IMR-90 (cell line): ENCODE results near the gene MYORG. TPM values are rescaled to one million over a fixed set of nuclear protein-coding genes. Genes with fewer than 3 reads are reported as not detected.

Source experiments
- ATAC-seq: fragments of 200-7000 bp; cut with Tn5 transposase; 2 replicates; pipeline ENCODE4 v1.9.1; 2020; ENCODE audit warnings: low read depth, mild to moderate bottlenecking, moderate library complexity
- BruUV-seq: library from RNA; stranded (reverse); fragments of 400-500 nt; replicated peaks from 2 replicates; lab custom pipeline; 2021; lab: Mats Ljungman, UMichigan
- CTCF ChIA-PET: fragments of 300-600 bp; formaldehyde crosslinking; extraction: SDS; loops from one replicate; lab custom pipeline; 2021; ENCODE audit warnings: antibody characterized with exemption; lab: Yijun Ruan, JAX
- POLR2A ChIA-PET: fragments of 300-600 bp; sonication (Branson Sonifier 250); formaldehyde crosslinking; loops from one replicate; lab custom pipeline; 2022; ENCODE audit warnings: antibody characterized with exemption; ENCODE audit not compliant: unreplicated experiment; lab: Charles Lee
- DNase-seq: peaks from one replicate; pipeline ENCODE4 v3.0.0; 2013
- H2AFZ ChIP-seq: replicated peaks from 2 replicates; pipeline ENCODE3; 2013; ENCODE audit warnings: low read length, mild to moderate bottlenecking; ENCODE audit not compliant: poor library complexity
- H2AK5ac ChIP-seq: 2 replicates; pipeline ENCODE4 v1.6.1; 2013; ENCODE audit warnings: low read depth, low read length, inconsistent platforms
- H2AK9ac ChIP-seq: replicated peaks from 2 replicates; pipeline ENCODE3; 2013; ENCODE audit warnings: mild to moderate bottlenecking, low read depth, low read length, moderate library complexity; ENCODE audit not compliant: poor library complexity
- H2BK120ac ChIP-seq: 2 replicates; pipeline ENCODE4 v1.6.1; 2013; ENCODE audit warnings: low read depth, low read length, inconsistent platforms
- H2BK15ac ChIP-seq: 3 replicates; pipeline ENCODE4 v1.6.1; 2013; ENCODE audit warnings: low read depth, low read length, inconsistent platforms
- H2BK20ac ChIP-seq: 2 replicates; pipeline ENCODE4 v1.6.1; 2013; ENCODE audit warnings: low read depth, mild to moderate bottlenecking, inconsistent platforms, low read length, moderate library complexity
- H2BK5ac ChIP-seq: 2 replicates; pipeline ENCODE4 v1.6.1; 2013; ENCODE audit warnings: mild to moderate bottlenecking, low read depth, low read length, inconsistent platforms; ENCODE audit not compliant: poor library complexity, severe bottlenecking
- H3K14ac ChIP-seq: replicated peaks from 2 replicates; pipeline ENCODE4 v1.6.1; 2013; ENCODE audit warnings: low read depth, low read length, inconsistent platforms
- H3K18ac ChIP-seq: 2 replicates; pipeline ENCODE4 v1.6.1; 2013; ENCODE audit warnings: low read depth, low read length, control low read depth
- H3K23ac ChIP-seq: 2 replicates; pipeline ENCODE4 v1.6.1; 2013; ENCODE audit warnings: low read depth, low read length, inconsistent platforms
- H3K27ac ChIP-seq: 2 replicates; pipeline ENCODE4 v1.5.1; 2013; ENCODE audit warnings: mild to moderate bottlenecking, control low read depth, low read length; ENCODE audit not compliant: insufficient read depth
- H3K27me3 ChIP-seq: 2 replicates; pipeline ENCODE4 v1.6.1; 2013; ENCODE audit warnings: low read length; ENCODE audit not compliant: control insufficient read depth, insufficient read depth
- H3K36me3 ChIP-seq: 2 replicates; pipeline ENCODE4 v1.6.1; 2013; ENCODE audit warnings: low read length, mixed read lengths; ENCODE audit not compliant: control insufficient read depth, insufficient read depth
- H3K4ac ChIP-seq: 2 replicates; pipeline ENCODE4 v1.6.1; 2013; ENCODE audit warnings: low read depth, low read length, inconsistent platforms
- H3K4me1 ChIP-seq: 2 replicates; pipeline ENCODE4 v1.6.1; 2013; ENCODE audit warnings: low read length, mixed read lengths; ENCODE audit not compliant: control insufficient read depth, insufficient read depth
- H3K4me2 ChIP-seq: 2 replicates; pipeline ENCODE4 v1.6.1; 2013; ENCODE audit warnings: low read depth, mild to moderate bottlenecking, control low read depth, low read length, moderate library complexity
- H3K4me3 ChIP-seq: 2 replicates; pipeline ENCODE4 v1.5.1; 2013; ENCODE audit warnings: low read depth, mild to moderate bottlenecking, control low read depth, low read length, moderate library complexity; ENCODE audit not compliant: insufficient read depth
- H3K56ac ChIP-seq: 2 replicates; pipeline ENCODE4 v1.6.1; 2013; ENCODE audit warnings: low read length, inconsistent platforms; ENCODE audit not compliant: insufficient read depth; ENCODE audit errors: extremely low read depth
- H3K79me1 ChIP-seq, 2 experiments: 2 replicates each; pipeline ENCODE4 v1.6.1; 2013; ENCODE audit warnings: low read length in 2 of 2, inconsistent platforms in 1 of 2, low read depth in 1 of 2
- H3K9ac ChIP-seq: 2 replicates; pipeline ENCODE4 v1.6.1; 2013; ENCODE audit warnings: low read depth, low read length, control low read depth
- H3K9me1 ChIP-seq: 2 replicates; pipeline ENCODE4 v1.6.1; 2013; ENCODE audit warnings: low read length, inconsistent platforms; ENCODE audit not compliant: insufficient read depth
- H3K9me3 ChIP-seq: 2 replicates; pipeline ENCODE4 v1.6.1; 2013; ENCODE audit warnings: low read length; ENCODE audit not compliant: control insufficient read depth, insufficient read depth
- H4K20me1 ChIP-seq: 2 replicates; pipeline ENCODE4 v1.6.1; 2013; ENCODE audit warnings: low read length, inconsistent platforms; ENCODE audit not compliant: insufficient read depth
- H4K5ac ChIP-seq: 2 replicates; pipeline ENCODE4 v1.6.1; 2013; ENCODE audit warnings: mild to moderate bottlenecking, low read depth, low read length, control low read depth
- H4K8ac ChIP-seq, 2 experiments: 2 replicates each; pipeline ENCODE4 v1.6.1; 2013; ENCODE audit warnings: low read depth in 2 of 2, low read length in 2 of 2, control low read depth in 1 of 2, inconsistent platforms in 1 of 2
- H4K91ac ChIP-seq: 2 replicates; pipeline ENCODE4 v1.6.1; 2013; ENCODE audit warnings: low read depth, low read length, inconsistent platforms; ENCODE audit not compliant: insufficient read depth
- BHLHE40 ChIP-seq: fragments of 150-350 bp; IDR thresholded peaks from 2 replicates; pipeline ENCODE4 v1.6.1; 2016; ENCODE audit warnings: mild to moderate bottlenecking, low read depth, low read length
- CEBPB ChIP-seq: IDR thresholded peaks from 2 replicates; pipeline ENCODE4 v1.6.1; 2012; ENCODE audit warnings: low read depth, low read length, improper control_type of control experiment
- CHD1 ChIP-seq: IDR thresholded peaks from 2 replicates; pipeline ENCODE4 v1.6.1; 2012; ENCODE audit warnings: low read depth, low read length, improper control_type of control experiment
- CTCF ChIP-seq: conservative IDR thresholded peaks from 2 replicates; pipeline ENCODE4 v1.5.1; 2012; ENCODE audit warnings: mild to moderate bottlenecking, low read depth, low read length, improper control_type of control experiment
- ELK1 ChIP-seq: fragments of 150-350 bp; IDR thresholded peaks from 2 replicates; pipeline ENCODE4 v1.6.1; 2016; ENCODE audit warnings: low read depth, mild to moderate bottlenecking, low read length, moderate library complexity, borderline replicate concordance
- FOS ChIP-seq: fragments of 150-350 bp; IDR thresholded peaks from 2 replicates; pipeline ENCODE4 v1.6.1; 2016; ENCODE audit warnings: low read depth, low read length
- MAFK ChIP-seq: IDR thresholded peaks from 2 replicates; pipeline ENCODE4 v1.6.1; 2012; ENCODE audit warnings: low read depth, low read length, improper control_type of control experiment
- MAZ ChIP-seq: IDR thresholded peaks from 2 replicates; pipeline ENCODE4 v1.6.1; 2012; ENCODE audit warnings: low read depth, mild to moderate bottlenecking, low read length, improper control_type of control experiment, moderate library complexity, borderline replicate concordance
- MXI1 ChIP-seq: IDR thresholded peaks from 2 replicates; pipeline ENCODE4 v1.6.1; 2012; ENCODE audit warnings: low read depth, mild to moderate bottlenecking, low read length, moderate library complexity, borderline replicate concordance
- NFE2L2 ChIP-seq: fragments of 150-350 bp; IDR thresholded peaks from 2 replicates; pipeline ENCODE4 v1.6.1; 2016; ENCODE audit warnings: low read depth, mild to moderate bottlenecking, low read length
- POLR2A ChIP-seq: IDR thresholded peaks from 2 replicates; pipeline ENCODE4 v1.6.1; 2012; ENCODE audit warnings: mild to moderate bottlenecking, low read depth, low read length
- RAD21 ChIP-seq: IDR thresholded peaks from 2 replicates; pipeline ENCODE4 v1.6.1; 2012; ENCODE audit warnings: low read length, improper control_type of control experiment
- RCOR1 ChIP-seq: IDR thresholded peaks from 2 replicates; pipeline ENCODE4 v1.6.1; 2012; ENCODE audit warnings: mild to moderate bottlenecking, low read length, improper control_type of control experiment; ENCODE audit not compliant: insufficient replicate concordance
- RFX5 ChIP-seq: IDR thresholded peaks from 2 replicates; pipeline ENCODE4 v1.8.0; 2012; ENCODE audit warnings: low read depth, mild to moderate bottlenecking, low read length, moderate library complexity
- SMC3 ChIP-seq: fragments of 150-350 bp; IDR thresholded peaks from 2 replicates; pipeline ENCODE4 v1.6.1; 2016; ENCODE audit warnings: low read depth, mild to moderate bottlenecking, antibody characterized with exemption, low read length, moderate library complexity
- USF2 ChIP-seq: fragments of 150-350 bp; IDR thresholded peaks from 2 replicates; pipeline ENCODE4 v1.6.1; 2017; ENCODE audit warnings: mild to moderate bottlenecking, antibody characterized with exemption, low read length, low read depth
- WGBS, 2 experiments: methylation state at CpG; one replicate each; pipeline versions ENCODE4 v1.1.5 to v1.1.7; 2013; ENCODE audit warnings: missing lambda C conversion rate in 2 of 2; ENCODE audit not compliant: insufficient read length in 1 of 2; ENCODE audit errors: extremely low coverage in 2 of 2; 5-methylcytosine and 5-hydroxymethylcytosine counted together
- dilution Hi-C: fragments of 300-500 bp; cut with HindIII; formaldehyde crosslinking; loops from one replicate; pipeline ENCODE4 v1.14.3; 2018; ENCODE audit warnings: low sequenced_read_pairs; ENCODE audit not compliant: unreplicated experiment
- in situ Hi-C: fragments of 300-500 bp; cut with MboI; formaldehyde crosslinking; loops from 3 replicates; pipeline ENCODE4 v1.14.3; 2019; ENCODE audit warnings: low sequenced_read_pairs, inconsistent platforms, mixed read lengths
- intact Hi-C: fragments of 100-400 bp; cut with micrococcal nuclease; formaldehyde crosslinking; loops from 2 replicates; pipeline ENCODE4 v1.10.0; 2022
- polyA plus RNA-seq, 3 experiments: library from polyadenylated mRNA; depleted of rRNA; stranded (reverse); fragments of >200 nt; gene quantifications; 2 replicates each; pipeline ENCODE4 v1.2.3, GENCODE V29; 2012; ENCODE audit warnings: low replicate concordance in 1 of 3
- total RNA-seq: library from RNA; depleted of rRNA; stranded (reverse); fragments of >200 nt; gene quantifications from 2 replicates; pipeline ENCODE4 v1.2.3, GENCODE V29; 2012

Gene MYORG
- total and polyA plus RNA-seq, 2 of the 4 experiments (the other 2 are of a cell fraction): 0.36 to 0.60 TPM

- Histone ChIP-seq H4K20me1 (no peaks in the 10 kb centered on the region), H3K56ac (no peak overlapping the region), H3K4me3 (no peak overlapping the region), H3K27ac (no peak overlapping the region), H3K27me3 (peaks cover 1% of the 10 kb centered on the region; the same call in 1 of the 2 replicates), H2BK20ac (no peak overlapping the region), H2BK5ac (no peak overlapping the region), H4K5ac (no peak overlapping the region), H3K4ac (no peak overlapping the region), H2AK5ac (no peak overlapping the region), H3K4me2 (no peak overlapping the region), H3K14ac (no peak overlapping the region), H3K79me1 (no peaks in the 10 kb centered on the region), H2AK9ac (no peak overlapping the region), H3K9me1 (no peaks in the 10 kb centered on the region), H3K9me3 (no peaks in the 10 kb centered on the region), H2BK120ac (no peak overlapping the region), H4K91ac (no peak overlapping the region), H3K23ac (no peak overlapping the region), H3K36me3 (no peaks in the 10 kb centered on the region), H2BK15ac (no peak overlapping the region), H2AFZ (no peak overlapping the region), H3K4me1 (peaks cover 2% of the 10 kb centered on the region), H3K18ac (no peak overlapping the region), H4K8ac (no peak overlapping the region), H3K9ac (no peak overlapping the region)
- POLR2A ChIA-PET: no interaction called here
- ATAC-seq (no peak), DNase-seq (no peak)
- no CpG with 5 or more reads among the region's 6 CpGs for WGBS, 2 experiments
- in situ Hi-C loops (no loop called here), dilution Hi-C loops (no loop called here), intact Hi-C loops (no loop called here)
- CTCF ChIA-PET: no interaction called here
- no peak for TF ChIP-seq USF2
- no peak for TF ChIP-seq MXI1
- no peak for TF ChIP-seq MAFK
- TF ChIP-seq SMC3: no peak
- TF ChIP-seq ELK1: no peak
- no peak for TF ChIP-seq RCOR1
- no peak for TF ChIP-seq CEBPB
- no peak for TF ChIP-seq BHLHE40
- no peak for TF ChIP-seq MAZ
- TF ChIP-seq RFX5: no peak
- no peak for TF ChIP-seq NFE2L2
- no peak for TF ChIP-seq POLR2A
- no peak for TF ChIP-seq CHD1
- TF ChIP-seq CTCF: no peak
- no peak for TF ChIP-seq RAD21
- no peak for TF ChIP-seq FOS
- no TSS peak for BruUV-seq
These were observed 9.0 kb upstream of the MYORG start for GRCh38 chr9:34385561-34386230.
